ENCODE measurements around the gene MED9.

GRCh38 chr17:17448076-17448475 is 28.7 kb upstream of the MED9 start:
- TF ChIP-seq CTCF (IDR thresholded peaks at IDR 0.05) (no peak), POLR2A (IDR thresholded peaks at IDR 0.05) (no peak)

Data from body of pancreas (tissue), 4 donors.